ENCODE results near the gene PPP2R1B.
"Not testable (repeated sequence)": the region's sequence is repeated elsewhere in the genome, so short reads cannot be mapped to it uniquely, and the experiment has no call there.

PPP2R1B gene

GRCh38 chr11:111795334-111795985 lies 29.3 kb upstream of the PPP2R1B start:
- peaks cover 14% of the 10 kb centered on the region for H3K4me1 Mint-ChIP-seq (ENCODE audit: low read depth)
- no peak overlapping the region for H3K27ac Mint-ChIP-seq
- H3K9me3 Mint-ChIP-seq: peaks cover 37% of the 10 kb centered on the region
- H3K36me3 Mint-ChIP-seq (ENCODE audit: low read depth): peaks cover 43% of the 10 kb centered on the region
- no peaks in the 10 kb centered on the region for H3K27me3 Mint-ChIP-seq
- H3K4me3 Mint-ChIP-seq: no peak overlapping the region
- intact Hi-C loops (cut with micrococcal nuclease): no loop called here

GRCh38 chr11:111793863-111794262 lies 27.7 kb upstream of the PPP2R1B start:
- H3K9me3 Mint-ChIP-seq: peaks cover 23% of the 10 kb centered on the region
- no peak overlapping the region for H3K4me3 Mint-ChIP-seq

DNA sequence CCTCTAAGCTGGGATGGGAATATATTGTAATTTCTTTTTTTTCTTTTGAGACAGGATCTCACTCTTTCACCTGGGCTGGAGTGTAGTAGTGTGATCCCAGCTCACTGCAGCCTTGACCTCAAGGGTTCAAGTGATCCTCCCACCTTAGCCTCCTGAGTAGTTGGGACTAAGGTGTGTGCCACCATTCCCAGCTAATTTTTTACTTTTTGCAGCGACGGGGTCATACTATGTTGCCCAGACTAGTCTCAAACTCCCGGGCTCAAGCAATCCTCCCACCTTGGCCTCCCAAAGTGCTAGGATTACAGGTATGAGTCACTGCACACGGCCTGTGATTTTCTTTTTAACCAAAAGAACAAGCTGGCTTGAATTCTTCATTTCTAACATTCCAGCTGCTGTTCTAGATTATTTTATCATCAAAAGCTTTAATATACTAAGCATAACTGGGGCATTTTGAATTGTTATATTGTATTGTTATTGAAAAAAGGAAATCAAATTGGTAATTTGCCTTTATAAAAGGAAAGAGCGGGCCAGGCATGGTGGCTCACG lies 26.8 kb upstream of the PPP2R1B start:
- H3K27ac Mint-ChIP-seq: no peak overlapping the region
- H3K27me3 Mint-ChIP-seq: no peaks in the 10 kb centered on the region
- H3K36me3 Mint-ChIP-seq (ENCODE audit: low read depth): peaks cover 19% of the 10 kb centered on the region
- peaks cover 21% of the 10 kb centered on the region for H3K4me1 Mint-ChIP-seq (ENCODE audit: low read depth)
- peaks cover 15% of the 10 kb centered on the region for H3K9me3 Mint-ChIP-seq
- intact Hi-C loops (cut with micrococcal nuclease): no loop called here
- H3K4me3 Mint-ChIP-seq: no peak overlapping the region

More at GRCh38 chr11:111793863-111794262, 27.7 kb upstream of the PPP2R1B start:
- peaks cover 14% of the 10 kb centered on the region for H3K4me1 Mint-ChIP-seq (ENCODE audit: low read depth)
- intact Hi-C loops (cut with micrococcal nuclease): no loop called here
- no peak overlapping the region for H3K27ac Mint-ChIP-seq
- H3K36me3 Mint-ChIP-seq (ENCODE audit: low read depth): peaks cover 27% of the 10 kb centered on the region
- H3K27me3 Mint-ChIP-seq: no peaks in the 10 kb centered on the region

DNA sequence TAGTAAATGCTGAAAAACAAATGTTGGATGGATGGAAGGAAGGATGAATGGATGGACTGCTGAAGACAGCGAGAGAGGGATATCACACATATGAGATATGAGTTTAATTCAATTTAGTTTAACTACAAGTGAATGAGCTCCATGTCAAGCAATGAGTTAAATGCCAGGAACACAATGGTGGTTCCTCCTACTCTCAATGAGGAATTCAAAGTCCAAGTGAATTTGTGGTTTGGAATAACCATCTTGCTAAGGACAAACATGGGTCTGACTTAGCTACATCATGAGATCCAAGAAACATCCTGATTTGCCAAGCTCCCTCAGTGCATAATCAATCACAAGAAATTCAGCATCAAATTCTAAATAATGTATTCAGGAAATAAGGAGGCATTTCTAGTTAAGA lies 26.1 kb upstream of the PPP2R1B start:
- Mint-ChIP-seq H3K36me3 (ENCODE audit: low read depth) (peaks cover 12% of the 10 kb centered on the region), H3K27me3 (no peaks in the 10 kb centered on the region), H3K4me1 (ENCODE audit: low read depth) (peaks cover 21% of the 10 kb centered on the region), H3K4me3 (no peak overlapping the region), H3K9me3 (peaks cover 8% of the 10 kb centered on the region), H3K27ac (no peak overlapping the region)
- intact Hi-C loops (cut with micrococcal nuclease): no loop called here

- peaks cover 21% of the 10 kb centered on the region for H3K36me3 Mint-ChIP-seq (ENCODE audit: low read depth)
- H3K27me3 Mint-ChIP-seq: no peaks in the 10 kb centered on the region
- H3K9me3 Mint-ChIP-seq: no peaks in the 10 kb centered on the region
- no peak overlapping the region for H3K27ac Mint-ChIP-seq
- H3K4me1 Mint-ChIP-seq (ENCODE audit: low read depth): peaks cover 14% of the 10 kb centered on the region
- intact Hi-C loops (cut with micrococcal nuclease): no loop called here
- H3K4me3 Mint-ChIP-seq: no peak overlapping the region
These were observed 22.3 kb upstream of the PPP2R1B start for GRCh38 chr11:111788464-111788863.

DNA sequence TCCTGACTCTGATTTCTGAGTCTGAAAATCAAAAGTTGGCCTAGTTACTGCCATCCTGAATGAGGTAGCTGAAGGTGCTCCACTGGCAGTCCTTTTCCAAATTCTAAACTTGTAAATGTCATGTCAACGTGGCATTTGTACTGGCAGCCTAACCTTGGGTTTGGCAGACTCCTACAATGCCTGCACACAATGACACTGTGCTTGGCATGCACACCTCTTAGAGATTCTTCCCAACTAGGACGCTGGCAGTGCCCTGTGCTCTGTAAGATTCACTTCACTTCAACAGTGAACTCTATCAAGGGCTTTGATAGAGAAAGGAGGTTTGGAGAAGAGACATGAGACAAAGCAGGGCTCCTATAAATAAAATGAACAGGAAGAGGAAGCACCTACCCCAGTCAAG lies 21.9 kb upstream of the PPP2R1B start:
- H3K36me3 Mint-ChIP-seq (ENCODE audit: low read depth): peaks cover 21% of the 10 kb centered on the region
- H3K9me3 Mint-ChIP-seq: no peaks in the 10 kb centered on the region
- intact Hi-C loops (cut with micrococcal nuclease): no loop called here
- H3K4me1 Mint-ChIP-seq (ENCODE audit: low read depth): peaks cover 14% of the 10 kb centered on the region
- no peak overlapping the region for H3K27ac Mint-ChIP-seq
- no peak overlapping the region for H3K4me3 Mint-ChIP-seq
- H3K27me3 Mint-ChIP-seq: no peaks in the 10 kb centered on the region

GRCh38 chr11:111785886-111786412 lies 19.8 kb upstream of the PPP2R1B start:
- intact Hi-C loops (cut with micrococcal nuclease): no loop called here
- no peak overlapping the region for H3K27ac Mint-ChIP-seq
- no peaks in the 10 kb centered on the region for H3K27me3 Mint-ChIP-seq
- no peak overlapping the region for H3K4me3 Mint-ChIP-seq
- H3K36me3 Mint-ChIP-seq (ENCODE audit: low read depth): peaks cover 13% of the 10 kb centered on the region
- no peaks in the 10 kb centered on the region for H3K9me3 Mint-ChIP-seq
- H3K4me1 Mint-ChIP-seq (ENCODE audit: low read depth): peaks cover 8% of the 10 kb centered on the region

- H3K4me3 Mint-ChIP-seq: no peak overlapping the region
- H3K4me1 Mint-ChIP-seq (ENCODE audit: low read depth): peaks cover 8% of the 10 kb centered on the region
- no peaks in the 10 kb centered on the region for H3K27me3 Mint-ChIP-seq
- no peaks in the 10 kb centered on the region for H3K9me3 Mint-ChIP-seq
- H3K27ac Mint-ChIP-seq: no peak overlapping the region
- peaks cover 13% of the 10 kb centered on the region for H3K36me3 Mint-ChIP-seq (ENCODE audit: low read depth)
- intact Hi-C loops (cut with micrococcal nuclease): no loop called here
These were observed 18.9 kb upstream of the PPP2R1B start for GRCh38 chr11:111785076-111785475.

GRCh38 chr11:111784311-111784710 lies 18.1 kb upstream of the PPP2R1B start:
- H3K27me3 Mint-ChIP-seq; intact Hi-C loops (cut with micrococcal nuclease); H3K4me1 Mint-ChIP-seq (ENCODE audit: low read depth); H3K9me3 Mint-ChIP-seq; H3K4me3 Mint-ChIP-seq; H3K27ac Mint-ChIP-seq: not testable (repeated sequence)
- peaks cover 13% of the 10 kb centered on the region for H3K36me3 Mint-ChIP-seq (ENCODE audit: low read depth)

DNA sequence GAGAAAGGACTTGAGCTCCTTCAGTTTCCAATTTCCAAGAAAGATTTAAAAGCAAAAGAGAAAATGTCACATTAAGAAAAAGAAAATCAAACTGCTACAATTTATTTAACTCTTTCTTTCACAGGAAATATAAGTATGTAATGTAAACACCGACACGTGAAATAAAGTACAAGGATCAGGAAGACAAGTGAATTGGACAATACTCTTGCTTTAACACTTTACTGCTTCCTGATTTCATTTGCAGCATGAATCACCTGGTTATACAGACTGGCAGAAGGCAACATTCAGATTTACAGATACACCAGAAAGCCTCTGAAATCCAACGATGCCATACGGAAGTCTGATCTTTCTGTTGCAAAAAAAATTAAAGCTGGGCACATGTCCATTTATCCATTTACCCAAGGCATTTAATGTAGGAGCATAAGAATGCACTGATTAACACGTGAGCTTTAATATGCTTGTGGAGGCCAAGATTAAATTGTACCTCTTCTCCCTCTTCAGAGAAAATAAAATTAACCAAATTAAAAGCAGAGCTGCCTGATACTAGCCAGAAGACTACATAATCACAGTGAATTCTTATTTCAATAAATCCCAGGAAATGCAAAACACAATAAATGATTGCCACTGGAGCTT lies 16.0 kb upstream of the PPP2R1B start:
- Mint-ChIP-seq H3K27ac (no peak overlapping the region), H3K4me3 (no peak overlapping the region)
- intact Hi-C loops (cut with micrococcal nuclease): no loop called here

GRCh38 chr11:111779118-111779517 lies 12.9 kb upstream of the PPP2R1B start:
- Mint-ChIP-seq H3K27ac (no peak overlapping the region), H3K4me3 (no peak overlapping the region), H3K36me3 (ENCODE audit: low read depth) (no peaks in the 10 kb centered on the region), H3K4me1 (ENCODE audit: low read depth) (no peaks in the 10 kb centered on the region), H3K9me3 (no peaks in the 10 kb centered on the region), H3K27me3 (no peaks in the 10 kb centered on the region)
- intact Hi-C loops (cut with micrococcal nuclease): loop anchor here (5.0 to 10.0 kb wide), 3 partner anchors 63 to 324 kb away; no protein-coding TSS in a partner anchor

More for the DNA sequence above, 16.0 kb upstream of the PPP2R1B start:
- Mint-ChIP-seq H3K36me3 (ENCODE audit: low read depth) (peaks cover 13% of the 10 kb centered on the region), H3K4me1 (ENCODE audit: low read depth) (no peaks in the 10 kb centered on the region), H3K9me3 (no peaks in the 10 kb centered on the region), H3K27me3 (no peaks in the 10 kb centered on the region)

DNA sequence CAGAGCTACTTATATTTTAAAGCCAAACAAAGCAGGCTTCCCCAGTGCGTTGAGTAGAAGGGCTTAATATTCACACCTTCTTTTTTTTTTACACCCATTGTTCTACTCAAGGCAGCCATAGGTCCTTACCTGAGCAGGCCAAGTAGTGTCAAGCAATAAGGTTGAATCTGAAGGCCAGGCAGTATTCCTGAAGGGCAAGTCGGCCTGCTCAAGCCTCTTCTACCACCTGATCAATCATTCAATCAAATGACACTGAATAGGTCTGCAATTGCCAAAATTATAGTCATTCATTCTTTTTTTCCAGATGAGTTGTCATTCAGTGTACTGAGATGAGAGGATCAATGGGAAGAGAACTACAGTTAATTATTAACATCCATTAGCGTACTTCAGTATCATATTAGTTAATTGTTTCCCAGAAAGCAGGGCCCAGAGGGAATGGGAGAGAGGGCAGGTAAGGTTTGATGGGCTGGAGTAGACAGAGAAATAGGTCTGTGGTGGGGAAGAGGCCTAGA lies 11.9 kb upstream of the PPP2R1B start:
- H3K36me3 Mint-ChIP-seq (ENCODE audit: low read depth): no peaks in the 10 kb centered on the region
- no peak overlapping the region for H3K4me3 Mint-ChIP-seq
- H3K9me3 Mint-ChIP-seq: no peaks in the 10 kb centered on the region
- H3K4me1 Mint-ChIP-seq (ENCODE audit: low read depth): no peaks in the 10 kb centered on the region
- no peak overlapping the region for H3K27ac Mint-ChIP-seq
- H3K27me3 Mint-ChIP-seq: no peaks in the 10 kb centered on the region
- intact Hi-C loops (cut with micrococcal nuclease): loop anchor here (5.0 to 10.0 kb wide), 3 partner anchors 64 to 323 kb away; no protein-coding TSS in a partner anchor

GRCh38 chr11:111777094-111778046 lies 11.2 kb upstream of the PPP2R1B start:
- no peaks in the 10 kb centered on the region for H3K9me3 Mint-ChIP-seq
- H3K4me3 Mint-ChIP-seq: no peak overlapping the region
- no peaks in the 10 kb centered on the region for H3K27me3 Mint-ChIP-seq
- no peak overlapping the region for H3K27ac Mint-ChIP-seq
- no peaks in the 10 kb centered on the region for H3K36me3 Mint-ChIP-seq (ENCODE audit: low read depth)
- H3K4me1 Mint-ChIP-seq (ENCODE audit: low read depth): no peaks in the 10 kb centered on the region
- intact Hi-C loops (cut with micrococcal nuclease): loop anchor here (1.0 to 10.0 kb wide), 4 partner anchors 65 to 323 kb away; no protein-coding TSS in a partner anchor

Data from dendritic cell treated with granulocyte-macrophage colony-stimulating factor and Interleukin-4, amounts not matched to agents 40 ng/mL and 50 ng/mL, for 4 days (primary cell).